Neutrophil (primary cell): ENCODE measurements around the gene LLGL1.

Experiments
- H3K27ac ChIP-seq: fragments of 200-600 bp; sonication (generic); 2 replicates; pipeline ENCODE4 v1.5.1; 2016; ENCODE audit warnings: mild to moderate bottlenecking, moderate library complexity
- H3K27me3 ChIP-seq: fragments of 200-600 bp; sonication (generic); 2 replicates; pipeline ENCODE4 v1.6.0; 2016; ENCODE audit warnings: mild to moderate bottlenecking
- H3K36me3 ChIP-seq: fragments of 200-600 bp; sonication (generic); 2 replicates; pipeline ENCODE4 v1.5.1; 2017
- H3K4me1 ChIP-seq, 2 experiments: fragments of 200-600 bp in 1 of 2; sonication (generic) in 1 of 2; 1 replicate in 1 of 2; 2 replicates in 1 of 2; pipeline versions ENCODE4 v1.5.1 to v1.6.1; 2013 to 2016; ENCODE audit warnings: low read depth in 1 of 2, low read length in 1 of 2, mild to moderate bottlenecking in 1 of 2, moderate library complexity in 1 of 2; ENCODE audit not compliant: control insufficient read depth in 1 of 2, insufficient read depth in 1 of 2
- H3K4me3 ChIP-seq, 2 experiments: fragments of 200-600 bp in 1 of 2; sonication (generic) in 1 of 2; 1 replicate in 1 of 2; 2 replicates in 1 of 2; pipeline ENCODE4 v1.5.1; 2013 to 2016; ENCODE audit warnings: low read depth in 1 of 2, low read length in 1 of 2, mild to moderate bottlenecking in 1 of 2, moderate library complexity in 1 of 2
- H3K9me3 ChIP-seq: fragments of 200-600 bp; sonication (generic); 2 replicates; pipeline ENCODE4 v1.5.1; 2016
- TF ChIP-seq, protein P1 (sequence below): fragments of 200-600 bp; sonication (generic); IDR thresholded peaks from 2 replicates; pipeline ENCODE4 v1.5.1; 2016; ENCODE audit warnings: antibody characterized with exemption

LLGL1 gene

DNA sequence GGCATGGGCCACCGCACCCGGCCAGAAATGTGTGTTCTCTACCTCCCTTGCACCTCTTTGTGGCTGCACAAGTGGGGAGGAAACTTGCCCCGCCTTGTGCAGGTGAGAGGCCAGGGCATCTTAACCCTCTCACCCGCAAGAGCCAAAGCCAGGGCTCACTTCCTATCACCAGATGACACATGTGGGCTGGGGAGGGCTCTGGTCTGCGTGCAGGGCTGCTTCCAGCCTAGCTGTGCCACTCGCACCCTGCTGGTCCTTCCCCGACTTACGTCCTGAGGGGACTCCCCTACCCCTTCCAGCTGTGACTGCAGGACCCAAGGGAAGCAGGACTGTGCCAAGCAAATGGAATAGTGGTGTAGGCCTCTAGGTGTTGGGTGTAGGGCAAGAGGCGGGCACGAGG is 41.9 kb downstream of the LLGL1 start:
- Histone ChIP-seq H3K4me3 (no peak overlapping the region), H3K4me1 (no peaks in the 10 kb centered on the region), H3K9me3 (no peaks in the 10 kb centered on the region), H3K27ac (no peak overlapping the region), H3K27me3 (no peaks in the 10 kb centered on the region), H3K36me3 (peaks cover 59% of the 10 kb centered on the region)
- TF ChIP-seq, protein P1, sequence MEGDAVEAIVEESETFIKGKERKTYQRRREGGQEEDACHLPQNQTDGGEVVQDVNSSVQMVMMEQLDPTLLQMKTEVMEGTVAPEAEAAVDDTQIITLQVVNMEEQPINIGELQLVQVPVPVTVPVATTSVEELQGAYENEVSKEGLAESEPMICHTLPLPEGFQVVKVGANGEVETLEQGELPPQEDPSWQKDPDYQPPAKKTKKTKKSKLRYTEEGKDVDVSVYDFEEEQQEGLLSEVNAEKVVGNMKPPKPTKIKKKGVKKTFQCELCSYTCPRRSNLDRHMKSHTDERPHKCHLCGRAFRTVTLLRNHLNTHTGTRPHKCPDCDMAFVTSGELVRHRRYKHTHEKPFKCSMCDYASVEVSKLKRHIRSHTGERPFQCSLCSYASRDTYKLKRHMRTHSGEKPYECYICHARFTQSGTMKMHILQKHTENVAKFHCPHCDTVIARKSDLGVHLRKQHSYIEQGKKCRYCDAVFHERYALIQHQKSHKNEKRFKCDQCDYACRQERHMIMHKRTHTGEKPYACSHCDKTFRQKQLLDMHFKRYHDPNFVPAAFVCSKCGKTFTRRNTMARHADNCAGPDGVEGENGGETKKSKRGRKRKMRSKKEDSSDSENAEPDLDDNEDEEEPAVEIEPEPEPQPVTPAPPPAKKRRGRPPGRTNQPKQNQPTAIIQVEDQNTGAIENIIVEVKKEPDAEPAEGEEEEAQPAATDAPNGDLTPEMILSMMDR: no peak

DNA sequence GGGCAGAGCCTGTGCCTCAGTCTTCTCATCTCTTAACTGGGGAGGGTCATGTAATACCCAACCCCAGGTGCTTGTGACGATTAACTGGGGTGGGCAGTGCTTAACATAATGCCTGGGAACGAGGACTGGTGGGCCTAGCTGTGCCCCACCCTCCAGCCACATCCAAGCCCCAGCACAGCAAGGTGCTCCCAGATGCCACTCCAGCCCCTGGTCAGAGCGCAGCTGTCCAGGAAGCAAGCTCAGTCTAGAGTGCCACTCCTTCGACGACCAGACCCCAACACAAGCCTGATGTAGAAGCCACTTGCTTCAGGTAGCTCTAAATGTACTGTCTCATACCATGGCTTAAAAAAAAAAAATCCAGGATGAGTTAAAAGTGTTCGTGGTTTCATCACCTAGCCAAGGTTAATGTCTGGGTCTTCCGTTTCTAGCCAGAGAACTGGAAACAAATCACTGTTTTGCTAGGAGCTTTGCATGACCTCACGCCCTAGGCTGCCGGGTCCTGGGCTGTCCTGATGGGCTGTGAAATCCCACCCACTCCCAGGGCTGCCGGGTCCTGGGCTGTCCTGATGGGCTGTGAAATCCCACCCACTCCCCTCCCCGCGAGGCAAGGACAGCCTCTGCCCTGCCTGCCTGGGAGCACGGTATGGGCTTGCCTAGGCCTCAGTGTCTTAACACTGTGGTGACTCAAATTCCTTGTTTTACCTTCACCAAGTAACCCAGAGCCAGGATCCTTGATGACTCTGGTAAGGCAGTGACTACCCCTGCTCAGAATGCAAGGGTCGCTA is 42.7 kb downstream of the LLGL1 start:
- H3K4me3 ChIP-seq: no peak overlapping the region

DNA sequence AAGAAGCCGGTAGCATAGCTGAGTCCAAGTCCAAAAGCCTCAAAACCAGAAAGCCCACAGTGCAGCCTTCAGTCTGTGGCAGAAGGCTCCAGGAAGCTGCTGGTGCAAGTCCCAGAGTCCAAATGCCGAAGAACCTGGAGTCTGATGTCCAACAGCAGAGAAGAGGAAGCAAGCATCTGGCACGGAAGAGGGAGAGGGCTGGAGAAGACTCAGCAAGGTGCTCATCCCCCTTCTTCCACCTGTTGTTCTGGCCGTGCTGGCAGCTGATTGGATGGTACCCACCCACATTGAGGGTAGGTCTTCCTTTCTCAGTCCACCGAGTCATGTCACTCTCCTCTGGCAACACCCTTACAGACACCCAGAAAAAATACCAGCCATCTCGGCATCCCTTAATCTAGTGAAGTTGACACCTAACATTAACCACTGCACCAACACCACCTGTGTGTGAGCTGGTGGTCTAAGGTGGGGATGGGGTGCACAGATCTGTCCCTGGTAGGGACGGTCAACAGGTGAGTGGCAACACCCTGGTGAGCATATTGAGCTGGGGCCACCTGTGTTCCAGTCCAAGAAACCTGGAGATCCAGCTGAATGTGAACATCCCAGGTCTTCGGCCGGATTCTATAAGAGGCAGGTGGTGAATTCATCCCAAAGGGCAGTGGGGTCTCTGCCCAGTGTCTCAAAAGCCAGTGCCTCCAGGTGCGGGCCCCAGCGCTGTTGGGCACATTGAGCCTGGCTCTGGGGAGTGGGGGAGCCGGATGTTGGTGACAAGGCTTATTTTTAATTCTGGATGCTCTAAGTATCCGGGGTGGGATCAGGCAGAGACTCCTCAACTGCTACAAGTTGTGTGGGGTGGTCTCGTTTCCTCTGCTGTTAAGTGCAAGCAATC is 44.9 kb downstream of the LLGL1 start:
- H3K9me3 ChIP-seq: no peaks in the 10 kb centered on the region
- no peaks in the 10 kb centered on the region for H3K4me1 ChIP-seq
- no peak overlapping the region for H3K27ac ChIP-seq
- peaks cover 63% of the 10 kb centered on the region for H3K36me3 ChIP-seq
- H3K27me3 ChIP-seq: no peaks in the 10 kb centered on the region
- TF ChIP-seq, protein P1: no peak
- H3K4me3 ChIP-seq: no peak overlapping the region

More for the DNA sequence above, 42.7 kb downstream of the LLGL1 start:
- Histone ChIP-seq H3K9me3 (no peaks in the 10 kb centered on the region), H3K4me1 (no peaks in the 10 kb centered on the region), H3K27me3 (no peaks in the 10 kb centered on the region), H3K36me3 (peaks cover 65% of the 10 kb centered on the region), H3K27ac (no peak overlapping the region)
- TF ChIP-seq, protein P1: no peak

DNA sequence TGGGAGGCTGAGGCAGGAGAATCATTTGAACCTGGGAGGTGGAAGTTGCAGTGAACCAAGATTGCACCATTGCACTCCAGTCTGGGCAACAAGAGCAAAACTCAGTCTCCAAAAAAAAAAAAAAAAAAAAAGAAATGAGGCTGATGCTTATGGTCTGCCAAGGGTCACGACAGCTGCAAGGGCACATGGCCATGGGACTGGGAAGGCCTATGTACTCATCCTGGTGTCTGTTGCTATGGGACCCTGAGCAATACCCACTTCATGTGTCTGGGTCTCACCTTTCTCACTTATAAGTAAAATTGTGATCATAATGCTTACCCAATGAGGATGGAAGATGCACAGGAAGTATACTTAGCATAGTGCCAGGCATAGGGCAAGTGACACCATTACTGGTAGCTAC is 51.6 kb downstream of the LLGL1 start:
- TF ChIP-seq, protein P1: no peak
- Histone ChIP-seq H3K4me1 (no peaks in the 10 kb centered on the region), H3K36me3 (peaks cover 98% of the 10 kb centered on the region), H3K27me3 (no peaks in the 10 kb centered on the region), H3K9me3 (no peaks in the 10 kb centered on the region), H3K4me3 (no peak overlapping the region), H3K27ac (no peak overlapping the region)

DNA sequence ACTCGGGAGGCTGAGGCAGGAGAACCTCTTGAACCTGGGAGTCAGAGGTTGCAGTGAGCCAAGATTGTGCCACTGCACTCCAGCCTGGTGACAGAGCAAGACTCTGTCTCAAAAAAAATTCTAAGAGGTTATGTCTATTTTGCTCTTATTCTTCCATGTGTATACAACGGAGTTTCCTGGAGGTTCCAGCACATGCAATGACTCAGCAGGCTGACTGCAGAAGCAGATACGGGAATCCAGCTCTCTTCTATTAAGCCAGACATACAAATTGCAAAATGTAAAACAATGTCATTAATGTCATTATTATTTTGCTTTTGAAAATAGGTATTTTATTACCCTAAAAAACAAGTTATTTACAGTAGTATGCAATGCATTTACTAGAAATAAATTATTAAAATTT is 53.4 kb downstream of the LLGL1 start:
- H3K27ac ChIP-seq: no peak overlapping the region
- H3K36me3 ChIP-seq: peaks cover 98% of the 10 kb centered on the region
- TF ChIP-seq, protein P1: no peak
- H3K9me3 ChIP-seq: no peaks in the 10 kb centered on the region
- H3K27me3 ChIP-seq: no peaks in the 10 kb centered on the region
- H3K4me3 ChIP-seq: no peak overlapping the region
- no peaks in the 10 kb centered on the region for H3K4me1 ChIP-seq
